ENCODE data around the gene GRK1.

GRK1 gene

DNA sequence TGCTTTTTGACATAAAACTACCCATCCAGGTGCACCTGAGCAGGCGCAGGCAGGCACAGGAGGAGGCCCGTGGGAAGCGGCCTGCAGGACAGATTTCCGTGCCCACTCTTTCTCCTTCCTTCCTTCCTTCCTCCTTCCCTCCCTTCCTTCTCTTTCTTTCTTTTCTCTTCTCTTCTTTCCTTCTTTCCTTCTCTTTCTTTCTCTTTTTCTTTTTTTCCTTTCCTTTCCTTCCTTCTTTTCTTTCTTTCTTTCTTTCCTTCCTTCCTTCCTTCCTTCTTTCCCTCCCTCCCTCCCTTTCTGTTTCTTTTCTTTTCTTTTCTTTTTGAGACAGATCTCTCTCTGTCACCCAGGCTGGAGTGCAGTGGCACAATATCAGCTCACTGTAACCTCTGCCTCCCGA lies 70.8 kb downstream of the GRK1 start:
- DNase-seq (ENCODE audit: low spot score), result no peak
- in situ Hi-C loops (cut with MboI; ENCODE audit: low pct_unique_long_range_greater_than_20kb, low sequenced_read_pairs, unreplicated experiment), result no loop called here
- TF ChIP-seq, protein P1, sequence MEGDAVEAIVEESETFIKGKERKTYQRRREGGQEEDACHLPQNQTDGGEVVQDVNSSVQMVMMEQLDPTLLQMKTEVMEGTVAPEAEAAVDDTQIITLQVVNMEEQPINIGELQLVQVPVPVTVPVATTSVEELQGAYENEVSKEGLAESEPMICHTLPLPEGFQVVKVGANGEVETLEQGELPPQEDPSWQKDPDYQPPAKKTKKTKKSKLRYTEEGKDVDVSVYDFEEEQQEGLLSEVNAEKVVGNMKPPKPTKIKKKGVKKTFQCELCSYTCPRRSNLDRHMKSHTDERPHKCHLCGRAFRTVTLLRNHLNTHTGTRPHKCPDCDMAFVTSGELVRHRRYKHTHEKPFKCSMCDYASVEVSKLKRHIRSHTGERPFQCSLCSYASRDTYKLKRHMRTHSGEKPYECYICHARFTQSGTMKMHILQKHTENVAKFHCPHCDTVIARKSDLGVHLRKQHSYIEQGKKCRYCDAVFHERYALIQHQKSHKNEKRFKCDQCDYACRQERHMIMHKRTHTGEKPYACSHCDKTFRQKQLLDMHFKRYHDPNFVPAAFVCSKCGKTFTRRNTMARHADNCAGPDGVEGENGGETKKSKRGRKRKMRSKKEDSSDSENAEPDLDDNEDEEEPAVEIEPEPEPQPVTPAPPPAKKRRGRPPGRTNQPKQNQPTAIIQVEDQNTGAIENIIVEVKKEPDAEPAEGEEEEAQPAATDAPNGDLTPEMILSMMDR (IDR thresholded peaks at IDR 0.05; ENCODE audit: extremely low read depth, insufficient read depth, missing control alignments), result no peak

GRCh38 chr13:113739527-113740285 lies 72.7 kb downstream of the GRK1 start:
- TF ChIP-seq, protein P1 (IDR thresholded peaks at IDR 0.05; ENCODE audit: extremely low read depth, insufficient read depth, missing control alignments), result no peak
- in situ Hi-C loops (cut with MboI; ENCODE audit: low pct_unique_long_range_greater_than_20kb, low sequenced_read_pairs, unreplicated experiment), result no loop called here
- no peak for DNase-seq (ENCODE audit: low spot score)

DNA sequence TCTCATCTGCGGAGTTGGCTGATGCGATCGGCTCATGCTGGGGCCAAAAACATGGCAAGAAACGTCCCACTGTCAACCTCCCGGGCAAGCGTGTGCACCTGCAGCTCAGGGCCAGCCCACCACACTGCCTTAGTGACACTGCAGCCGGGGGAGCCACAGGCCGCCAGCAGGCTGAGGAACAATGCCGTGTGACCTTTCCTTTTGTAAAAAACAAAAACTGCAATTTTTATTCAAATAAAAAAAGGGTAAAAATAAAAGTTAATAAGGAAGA lies 73.2 kb downstream of the GRK1 start:
- no peak for DNase-seq (ENCODE audit: low spot score)
- in situ Hi-C loops (cut with MboI; ENCODE audit: low pct_unique_long_range_greater_than_20kb, low sequenced_read_pairs, unreplicated experiment), result no loop called here
- TF ChIP-seq, protein P1 (IDR thresholded peaks at IDR 0.05; ENCODE audit: extremely low read depth, insufficient read depth, missing control alignments), result no peak

- TF ChIP-seq, protein P1 (IDR thresholded peaks at IDR 0.05; ENCODE audit: extremely low read depth, insufficient read depth, missing control alignments), result no peak
- in situ Hi-C loops (cut with MboI; ENCODE audit: low pct_unique_long_range_greater_than_20kb, low sequenced_read_pairs, unreplicated experiment), result no loop called here
- DNase-seq (ENCODE audit: low spot score), result no peak
Measured at GRCh38 chr13:113740661-113741060, 73.6 kb downstream of the GRK1 start.

DNA sequence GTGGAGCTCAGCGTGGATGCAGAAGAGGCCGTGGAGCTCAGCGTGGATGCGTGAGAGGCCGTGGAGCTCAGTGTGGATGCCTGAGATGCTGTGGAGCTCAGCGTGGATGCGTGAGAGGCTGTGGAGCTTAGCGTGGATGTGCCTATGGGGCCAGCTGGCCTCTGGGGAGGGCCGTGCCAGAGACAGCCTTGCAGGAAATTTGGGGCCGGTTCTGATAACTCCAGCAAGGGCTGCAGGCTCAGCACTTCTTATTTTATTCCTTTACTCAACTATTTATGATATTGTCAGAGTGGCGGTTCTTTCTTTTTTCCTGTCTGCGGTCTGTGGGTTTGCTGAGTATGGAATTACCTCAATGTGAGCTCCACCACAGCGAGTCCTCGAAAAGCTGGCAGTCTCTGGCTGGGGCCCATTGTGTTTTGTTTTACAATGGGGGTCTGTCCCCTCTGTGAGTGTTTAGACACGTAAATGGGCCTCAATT lies 74.2 kb downstream of the GRK1 start:
- DNase-seq (ENCODE audit: low spot score), result no peak
- in situ Hi-C loops (cut with MboI; ENCODE audit: low pct_unique_long_range_greater_than_20kb, low sequenced_read_pairs, unreplicated experiment), result no loop called here
- TF ChIP-seq, protein P1 (IDR thresholded peaks at IDR 0.05; ENCODE audit: extremely low read depth, insufficient read depth, missing control alignments), result no peak

DNA sequence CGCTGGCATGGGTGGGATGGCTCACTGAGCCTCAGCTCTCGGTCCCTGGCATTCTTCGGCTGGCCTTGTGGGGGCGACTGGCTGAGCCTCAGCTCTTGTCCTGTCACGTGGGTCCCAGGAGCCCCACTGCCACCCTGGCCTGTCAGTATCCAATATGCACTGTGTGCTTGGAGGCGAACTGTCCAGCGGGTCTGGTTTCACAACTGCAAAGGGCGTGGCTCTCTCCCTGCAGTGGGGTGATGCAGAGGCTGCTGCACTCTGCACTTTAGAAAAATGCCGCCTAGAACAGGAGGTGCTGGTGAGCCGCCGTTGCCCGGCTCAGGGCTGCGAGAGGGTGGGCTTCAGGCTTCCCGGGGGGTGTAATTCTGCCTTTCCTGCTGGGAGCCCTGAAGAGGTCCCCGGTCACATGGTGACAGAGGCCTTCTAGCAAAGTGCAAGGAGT lies 75.0 kb downstream of the GRK1 start:
- TF ChIP-seq, protein P1 (IDR thresholded peaks at IDR 0.05; ENCODE audit: extremely low read depth, insufficient read depth, missing control alignments), result no peak
- in situ Hi-C loops (cut with MboI; ENCODE audit: low pct_unique_long_range_greater_than_20kb, low sequenced_read_pairs, unreplicated experiment), result no loop called here
- no peak for DNase-seq (ENCODE audit: low spot score)
